GM18907 (cell line): ENCODE results near the gene PANX2.
A peak's percentile ranks its signal among the peaks of the same experiment; 100 is the strongest.

Experiments used
- ATAC-seq: cut with Tn5 transposase; IDR thresholded peaks from one replicate; pipeline ENCODE4 v1.9.1; 2021; ENCODE audit warnings: mild to moderate bottlenecking, moderate library complexity; ENCODE audit not compliant: unreplicated experiment

Gene PANX2

GRCh38 chr22:50169181-50169759 lies 1.3 kb upstream of the PANX2 start:
- no peak for ATAC-seq

DNA sequence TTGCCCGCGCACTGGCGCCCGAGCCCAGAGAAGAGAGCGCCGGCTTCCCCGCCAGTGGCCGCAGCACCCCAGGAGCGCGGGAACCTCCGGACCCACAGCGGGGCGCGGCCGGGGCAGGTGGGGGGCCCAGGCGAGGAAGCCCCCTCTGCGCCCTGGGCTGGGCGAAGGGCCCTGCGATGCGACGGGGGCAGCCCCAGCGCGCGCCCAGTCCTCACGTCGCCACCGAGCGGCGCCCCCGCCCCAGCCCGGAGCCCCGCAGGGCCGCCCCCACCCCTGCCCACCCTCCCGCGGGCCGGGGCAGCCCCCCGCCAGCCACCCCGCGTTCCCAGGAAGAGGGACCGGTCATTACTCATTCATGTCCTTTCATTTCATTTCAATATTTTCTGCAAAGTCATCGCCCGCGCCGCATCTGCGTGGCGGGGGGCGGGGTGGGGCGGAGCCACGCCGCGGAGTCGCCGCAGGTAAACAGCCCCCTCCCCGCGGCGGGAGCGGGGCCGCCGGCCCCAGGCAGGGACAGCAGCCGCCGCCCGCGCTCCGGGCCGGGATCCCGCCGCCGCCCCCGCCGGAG lies 673 bp upstream of the PANX2 start:
- no peak for ATAC-seq

DNA sequence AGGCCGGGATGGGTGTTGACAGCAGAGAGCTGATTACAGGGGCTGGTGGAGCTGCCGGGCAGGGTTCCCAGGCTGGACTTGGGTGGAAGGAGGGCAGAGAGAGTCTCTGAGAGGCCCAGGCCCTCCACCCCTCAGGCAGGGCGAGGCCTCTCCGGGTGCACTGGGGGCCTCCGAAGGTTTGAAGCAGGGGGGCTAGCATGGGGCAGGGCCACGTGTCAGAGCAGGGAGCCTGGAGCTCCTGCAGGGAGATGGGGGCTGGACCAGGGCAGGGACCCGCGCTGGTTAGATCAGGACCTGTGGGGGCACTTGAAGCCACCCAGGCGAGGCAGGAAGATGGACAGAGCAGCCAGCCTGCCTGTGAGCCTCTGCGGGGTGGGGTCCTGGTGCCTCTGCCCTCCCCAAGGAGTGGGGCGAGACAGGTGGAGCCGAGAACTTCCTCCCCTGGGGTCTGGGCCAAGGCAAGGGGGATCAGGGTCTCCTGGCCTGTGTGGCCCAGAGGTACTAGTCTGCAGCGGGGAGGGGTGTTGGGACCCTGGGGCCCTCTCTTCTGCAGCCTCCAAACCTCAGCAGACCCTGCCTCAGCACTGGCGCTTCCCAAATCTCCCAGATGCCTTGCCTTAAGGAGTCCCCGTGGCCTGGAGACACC lies 911 bp downstream of the PANX2 start:
- no peak for ATAC-seq

- no peak for ATAC-seq
Measured at GRCh38 chr22:50171965-50172421, 1.5 kb downstream of the PANX2 start.

DNA sequence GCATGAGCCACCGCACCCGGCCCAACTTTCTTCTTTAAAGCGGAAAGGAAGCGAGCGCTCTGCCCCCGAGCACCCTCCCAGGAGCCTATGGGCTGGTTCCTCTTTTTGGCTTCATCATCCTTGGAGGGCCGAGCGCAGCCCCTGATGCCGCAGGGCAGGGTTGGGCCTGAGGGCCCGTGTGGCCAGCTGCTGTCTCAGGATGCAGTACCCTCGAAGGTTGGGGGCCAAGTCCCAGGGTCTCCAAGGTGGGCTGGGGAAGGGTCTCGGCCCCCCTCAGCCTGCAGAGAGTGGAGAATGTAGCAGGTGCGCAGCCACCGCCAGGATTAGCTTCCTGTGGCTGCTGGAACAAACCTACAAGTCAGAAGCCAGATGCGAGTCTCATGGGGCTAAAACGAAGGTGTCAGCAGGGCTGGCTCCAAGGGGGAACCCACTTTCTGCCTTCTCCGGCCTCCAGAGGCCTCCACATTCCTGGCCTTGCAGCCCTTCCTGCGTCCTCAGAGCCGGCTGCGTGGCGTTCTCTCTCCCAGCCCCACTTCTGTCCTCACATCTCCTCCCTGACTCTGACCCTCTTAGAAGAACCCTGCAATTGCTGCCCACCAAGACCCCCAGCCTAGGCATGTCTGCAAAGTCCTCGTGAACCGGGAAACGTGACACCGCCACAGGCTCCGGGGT lies 2.9 kb downstream of the PANX2 start:
- peak; percentile 42 for ATAC-seq

- ATAC-seq = no peak
Measured at GRCh38 chr22:50173983-50174355, 3.4 kb downstream of the PANX2 start.

DNA sequence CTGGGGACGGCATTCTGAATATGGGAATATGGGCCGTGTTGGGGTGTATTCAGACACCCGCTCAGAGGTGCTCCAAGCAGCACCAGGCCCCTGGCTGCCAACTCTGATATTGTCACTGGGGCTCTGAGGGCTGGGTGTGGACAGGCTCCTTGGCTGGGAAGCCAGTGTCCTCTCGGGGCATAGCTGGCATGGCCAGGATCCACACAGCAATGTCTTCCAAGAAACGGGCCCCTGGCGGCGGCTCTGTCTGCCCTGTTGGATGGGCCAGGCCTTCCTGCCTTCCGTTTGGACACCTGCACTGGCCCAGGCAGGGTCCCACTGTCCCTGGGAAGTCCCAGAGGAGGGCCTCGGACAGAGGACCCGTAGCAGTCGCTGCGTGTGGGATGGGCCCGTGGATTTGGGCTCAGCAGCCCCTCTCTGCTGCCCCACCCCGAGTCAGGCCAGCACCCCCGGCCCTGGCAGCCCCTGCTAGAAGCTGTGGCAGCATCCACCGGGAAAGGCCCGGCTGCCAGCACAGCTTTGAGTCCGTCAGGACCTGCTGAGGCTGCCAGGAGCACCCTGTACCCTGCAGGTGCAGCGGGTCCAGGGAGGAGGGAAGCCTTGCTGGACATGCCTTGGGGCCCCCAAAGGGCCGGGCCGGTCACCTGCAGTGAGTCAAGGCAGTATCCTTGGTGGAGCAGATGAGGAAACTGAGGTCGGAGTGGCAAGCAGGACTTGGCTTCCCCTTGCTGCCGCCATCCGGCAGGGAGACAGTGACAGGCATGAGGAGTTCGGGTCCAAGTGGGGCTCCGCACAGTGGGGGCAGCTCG lies 4.1 kb downstream of the PANX2 start:
- no peak for ATAC-seq

GRCh38 chr22:50175191-50175461 lies 4.6 kb downstream of the PANX2 start:
- ATAC-seq = no peak

DNA sequence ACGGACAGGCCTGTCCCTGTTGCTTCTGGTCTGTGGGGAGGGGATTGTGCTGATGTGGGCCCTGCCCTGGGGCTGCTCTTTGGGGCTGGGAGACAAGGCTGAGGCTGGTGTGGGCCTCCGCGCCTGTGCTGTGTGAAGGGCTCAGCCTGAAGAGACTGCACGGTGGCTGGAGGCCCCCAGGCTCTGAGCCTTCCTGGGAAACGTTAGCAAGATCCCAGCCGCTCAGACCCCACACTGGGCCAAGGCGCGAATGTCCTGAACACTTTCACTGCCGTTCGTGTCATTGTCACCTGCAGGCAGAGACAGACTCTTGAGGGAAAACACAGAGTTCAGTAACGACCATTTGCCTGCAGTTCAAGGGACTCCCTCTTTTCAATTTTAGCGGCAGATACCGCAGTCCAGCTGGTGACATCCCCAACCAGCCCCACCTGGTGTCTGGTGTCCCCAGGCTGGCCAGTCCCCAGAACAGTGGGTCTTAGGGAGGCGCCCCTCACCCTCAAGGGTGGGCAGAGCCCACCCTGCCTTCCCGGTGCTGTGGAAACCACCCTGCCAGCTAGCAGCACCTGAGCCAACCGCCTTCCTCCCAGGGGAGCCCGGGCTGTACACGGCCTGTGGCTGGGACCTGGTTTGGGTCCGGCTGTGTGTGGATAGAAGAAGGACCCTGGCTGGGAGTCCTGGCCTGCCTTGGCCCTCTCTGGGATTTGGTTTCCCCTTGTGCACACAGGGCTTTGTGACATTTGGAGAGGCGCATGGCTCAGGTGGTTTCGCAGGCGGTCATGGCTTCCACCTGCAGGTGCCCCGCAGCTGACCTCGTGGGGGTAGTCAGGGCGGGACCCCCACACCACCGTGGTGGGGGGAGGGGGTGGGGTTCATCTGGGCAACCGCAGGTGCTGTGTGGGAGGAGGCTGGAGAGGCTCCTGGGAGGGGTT lies 5.7 kb downstream of the PANX2 start:
- no peak for ATAC-seq

DNA sequence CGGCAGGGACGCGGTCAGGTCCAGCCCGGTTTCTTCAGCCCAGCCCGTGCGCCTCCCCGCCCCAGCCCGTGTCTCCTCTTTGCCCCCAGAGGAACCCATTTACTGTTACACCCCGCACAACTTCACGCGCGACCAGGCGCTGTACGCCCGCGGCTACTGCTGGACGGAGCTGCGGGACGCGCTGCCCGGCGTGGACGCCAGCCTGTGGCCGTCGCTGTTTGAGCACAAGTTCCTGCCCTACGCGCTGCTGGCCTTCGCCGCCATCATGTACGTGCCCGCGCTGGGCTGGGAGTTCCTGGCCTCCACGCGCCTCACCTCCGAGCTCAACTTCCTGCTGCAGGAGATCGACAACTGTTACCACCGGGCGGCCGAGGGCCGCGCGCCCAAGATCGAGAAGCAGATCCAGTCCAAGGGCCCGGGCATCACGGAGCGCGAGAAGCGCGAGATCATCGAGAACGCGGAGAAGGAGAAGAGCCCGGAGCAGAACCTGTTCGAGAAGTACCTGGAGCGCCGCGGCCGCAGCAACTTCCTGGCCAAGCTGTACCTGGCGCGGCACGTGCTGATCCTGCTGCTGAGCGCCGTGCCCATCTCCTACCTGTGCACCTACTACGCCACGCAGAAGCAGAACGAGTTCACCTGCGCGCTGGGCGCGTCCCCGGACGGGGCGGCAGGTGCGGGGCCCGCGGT lies 6.5 kb downstream of the PANX2 start:
- no peak for ATAC-seq

- ATAC-seq = no peak
Measured at GRCh38 chr22:50177537-50178470, 7.3 kb downstream of the PANX2 start.

DNA sequence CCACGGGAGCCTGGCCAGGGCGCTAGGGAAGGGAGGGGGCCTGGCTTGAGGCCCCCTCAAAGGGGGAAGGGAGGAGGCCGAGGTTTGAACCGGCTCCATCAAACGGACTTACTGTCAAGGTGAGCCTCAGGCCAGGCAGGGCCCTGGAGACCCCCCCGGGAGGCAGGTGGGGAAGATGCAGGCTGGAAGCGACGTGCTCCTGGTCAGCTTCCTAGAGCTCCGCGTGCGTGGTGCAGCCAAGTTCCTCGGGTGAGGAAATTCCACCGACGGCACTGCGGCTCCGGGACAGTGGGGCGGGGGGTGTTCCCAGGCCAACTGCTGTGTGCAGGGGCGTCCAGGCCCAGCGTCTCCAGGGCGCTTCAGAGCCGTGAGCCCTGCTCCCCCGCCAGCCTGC lies 7.9 kb downstream of the PANX2 start:
- ATAC-seq = no peak

GRCh38 chr22:50178871-50179869 lies 8.6 kb downstream of the PANX2 start:
- no peak for ATAC-seq

GRCh38 chr22:50179937-50180726 lies 9.6 kb downstream of the PANX2 start:
- no peak for ATAC-seq

- ATAC-seq = no peak
Measured at GRCh38 chr22:50180727-50181521, 10.4 kb downstream of the PANX2 start.
